HEK293 (cell line): Measurements from ENCODE around the gene BTBD16.

Source experiments
- OVOL3 ChIP-seq: fragments of 450-650 bp; formaldehyde crosslinking; IDR thresholded peaks from 2 replicates; pipeline ENCODE4 v1.5.1; 2016; ENCODE audit warnings: missing biosample characterization, missing genetic modification characterization
- ZNF335 ChIP-seq: fragments of 450-650 bp; formaldehyde crosslinking; conservative IDR thresholded peaks from 2 replicates; pipeline ENCODE4 v1.5.1; 2016; ENCODE audit warnings: missing biosample characterization, missing genetic modification characterization
- TF ChIP-seq, protein P1 (sequence below): fragments of 450-650 bp; formaldehyde crosslinking; conservative IDR thresholded peaks from 2 replicates; pipeline ENCODE4 v1.5.1; 2016; ENCODE audit warnings: low read depth, missing biosample characterization, missing genetic modification characterization
- TF ChIP-seq, protein P2 (sequence below): fragments of 450-650 bp; formaldehyde crosslinking; IDR thresholded peaks from 2 replicates; pipeline ENCODE4 v1.5.1; 2016; ENCODE audit warnings: missing biosample characterization, missing genetic modification characterization
- TF ChIP-seq, protein P3 (sequence below): fragments of 450-650 bp; formaldehyde crosslinking; IDR thresholded peaks from 2 replicates; pipeline ENCODE4 v1.5.1; 2016; ENCODE audit warnings: missing biosample characterization, missing genetic modification characterization

DNA sequence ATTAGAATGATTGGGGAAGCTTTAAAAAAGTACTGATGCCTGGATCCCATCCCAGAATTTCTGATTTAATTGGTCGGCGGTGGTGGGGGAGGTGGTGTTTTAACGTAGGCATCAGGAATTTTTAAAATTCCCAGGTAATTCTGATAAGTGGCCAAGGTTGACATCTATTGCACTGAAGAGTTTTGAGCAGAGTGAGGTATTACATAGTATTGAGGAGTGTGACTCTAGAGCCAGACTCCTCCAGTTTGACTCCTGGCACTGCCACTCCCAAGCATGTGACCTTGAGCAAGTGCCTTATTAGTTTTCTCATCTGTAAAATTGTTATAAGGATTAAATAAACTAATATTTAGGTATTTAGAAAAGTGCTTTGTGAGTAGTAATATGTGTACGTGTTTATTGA lies 109.6 kb downstream of the BTBD16 start:
- TF ChIP-seq, protein P1, sequence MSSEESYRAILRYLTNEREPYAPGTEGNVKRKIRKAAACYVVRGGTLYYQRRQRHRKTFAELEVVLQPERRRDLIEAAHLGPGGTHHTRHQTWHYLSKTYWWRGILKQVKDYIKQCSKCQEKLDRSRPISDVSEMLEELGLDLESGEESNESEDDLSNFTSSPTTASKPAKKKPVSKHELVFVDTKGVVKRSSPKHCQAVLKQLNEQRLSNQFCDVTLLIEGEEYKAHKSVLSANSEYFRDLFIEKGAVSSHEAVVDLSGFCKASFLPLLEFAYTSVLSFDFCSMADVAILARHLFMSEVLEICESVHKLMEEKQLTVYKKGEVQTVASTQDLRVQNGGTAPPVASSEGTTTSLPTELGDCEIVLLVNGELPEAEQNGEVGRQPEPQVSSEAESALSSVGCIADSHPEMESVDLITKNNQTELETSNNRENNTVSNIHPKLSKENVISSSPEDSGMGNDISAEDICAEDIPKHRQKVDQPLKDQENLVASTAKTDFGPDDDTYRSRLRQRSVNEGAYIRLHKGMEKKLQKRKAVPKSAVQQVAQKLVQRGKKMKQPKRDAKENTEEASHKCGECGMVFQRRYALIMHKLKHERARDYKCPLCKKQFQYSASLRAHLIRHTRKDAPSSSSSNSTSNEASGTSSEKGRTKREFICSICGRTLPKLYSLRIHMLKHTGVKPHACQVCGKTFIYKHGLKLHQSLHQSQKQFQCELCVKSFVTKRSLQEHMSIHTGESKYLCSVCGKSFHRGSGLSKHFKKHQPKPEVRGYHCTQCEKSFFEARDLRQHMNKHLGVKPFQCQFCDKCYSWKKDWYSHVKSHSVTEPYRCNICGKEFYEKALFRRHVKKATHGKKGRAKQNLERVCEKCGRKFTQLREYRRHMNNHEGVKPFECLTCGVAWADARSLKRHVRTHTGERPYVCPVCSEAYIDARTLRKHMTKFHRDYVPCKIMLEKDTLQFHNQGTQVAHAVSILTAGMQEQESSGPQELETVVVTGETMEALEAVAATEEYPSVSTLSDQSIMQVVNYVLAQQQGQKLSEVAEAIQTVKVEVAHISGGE, result no peak
- TF ChIP-seq, protein P2, sequence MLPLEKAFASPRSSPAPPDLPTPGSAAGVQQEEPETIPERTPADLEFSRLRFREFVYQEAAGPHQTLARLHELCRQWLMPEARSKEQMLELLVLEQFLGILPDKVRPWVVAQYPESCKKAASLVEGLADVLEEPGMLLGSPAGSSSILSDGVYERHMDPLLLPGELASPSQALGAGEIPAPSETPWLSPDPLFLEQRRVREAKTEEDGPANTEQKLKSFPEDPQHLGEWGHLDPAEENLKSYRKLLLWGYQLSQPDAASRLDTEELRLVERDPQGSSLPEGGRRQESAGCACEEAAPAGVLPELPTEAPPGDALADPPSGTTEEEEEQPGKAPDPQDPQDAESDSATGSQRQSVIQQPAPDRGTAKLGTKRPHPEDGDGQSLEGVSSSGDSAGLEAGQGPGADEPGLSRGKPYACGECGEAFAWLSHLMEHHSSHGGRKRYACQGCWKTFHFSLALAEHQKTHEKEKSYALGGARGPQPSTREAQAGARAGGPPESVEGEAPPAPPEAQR, result no peak
- TF ChIP-seq OVOL3 (tag by site-specific recombination) (no peak), ZNF335 (tag by site-specific recombination) (no peak)
- TF ChIP-seq, protein P3, sequence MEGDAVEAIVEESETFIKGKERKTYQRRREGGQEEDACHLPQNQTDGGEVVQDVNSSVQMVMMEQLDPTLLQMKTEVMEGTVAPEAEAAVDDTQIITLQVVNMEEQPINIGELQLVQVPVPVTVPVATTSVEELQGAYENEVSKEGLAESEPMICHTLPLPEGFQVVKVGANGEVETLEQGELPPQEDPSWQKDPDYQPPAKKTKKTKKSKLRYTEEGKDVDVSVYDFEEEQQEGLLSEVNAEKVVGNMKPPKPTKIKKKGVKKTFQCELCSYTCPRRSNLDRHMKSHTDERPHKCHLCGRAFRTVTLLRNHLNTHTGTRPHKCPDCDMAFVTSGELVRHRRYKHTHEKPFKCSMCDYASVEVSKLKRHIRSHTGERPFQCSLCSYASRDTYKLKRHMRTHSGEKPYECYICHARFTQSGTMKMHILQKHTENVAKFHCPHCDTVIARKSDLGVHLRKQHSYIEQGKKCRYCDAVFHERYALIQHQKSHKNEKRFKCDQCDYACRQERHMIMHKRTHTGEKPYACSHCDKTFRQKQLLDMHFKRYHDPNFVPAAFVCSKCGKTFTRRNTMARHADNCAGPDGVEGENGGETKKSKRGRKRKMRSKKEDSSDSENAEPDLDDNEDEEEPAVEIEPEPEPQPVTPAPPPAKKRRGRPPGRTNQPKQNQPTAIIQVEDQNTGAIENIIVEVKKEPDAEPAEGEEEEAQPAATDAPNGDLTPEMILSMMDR (tag by site-specific recombination), result no peak
